HepG2 (cell line): Measurements from ENCODE around the gene KAZN. TPM values are rescaled to one million over a fixed set of nuclear protein-coding genes. Genes with fewer than 3 reads are reported as not detected.
"Not testable (repeated sequence)": the region's sequence is repeated elsewhere in the genome, so short reads cannot be mapped to it uniquely, and the experiment has no call there.

Source experiments
- ATAC-seq: fragments of 200-7000 bp; cut with Tn5 transposase; 3 replicates; pipeline ENCODE4 v1.9.1; 2020; ENCODE audit warnings: mild to moderate bottlenecking, moderate library complexity
- BruUV-seq: library from RNA; stranded (reverse); fragments of 400-500 nt; replicated peaks from 2 replicates; lab custom pipeline; 2021; lab: Mats Ljungman, UMichigan
- CTCF ChIA-PET: fragments of 300-600 bp; formaldehyde crosslinking; extraction: SDS; loops from one replicate; lab custom pipeline; 2021; ENCODE audit warnings: low total read pairs, inconsistent platforms, low intra/inter-chr PET ratio; lab: Yijun Ruan, JAX
- POLR2A ChIA-PET: fragments of 350-600 bp; sonication (Branson Sonifier 250); formaldehyde crosslinking; loops from one replicate; lab custom pipeline; 2020; ENCODE audit warnings: antibody characterized with exemption, inconsistent platforms; lab: Yijun Ruan, JAX
- DNase-seq: peaks from one replicate; pipeline ENCODE4 v3.0.0-alpha.2; 2015; ENCODE audit warnings: low spot score
- FAIRE-seq: peaks from 3 replicates; lab custom pipeline; 2011; peaks lifted over from hg19 to GRCh38; lab: Jason Lieb, UNC
- H2AFZ ChIP-seq: one replicate; pipeline ENCODE4 v1.6.1; 2011; ENCODE audit warnings: low read length, inconsistent platforms
- H3K27ac ChIP-seq: fragments of 300-600 bp; 3 replicates; pipeline ENCODE4 v1.8.0; 2011; ENCODE audit warnings: mixed run types, mild to moderate bottlenecking, mixed read lengths, low read length, inconsistent platforms; ENCODE audit not compliant: insufficient read depth; ENCODE audit errors: extremely low read length
- H3K27me3 ChIP-seq, 2 experiments: fragments of 200-600 bp in 1 of 2; 2 replicates in 1 of 2; 3 replicates in 1 of 2; pipeline versions ENCODE4 v1.6.0 to v1.8.0; 2011; ENCODE audit warnings: low read length in 2 of 2, mild to moderate bottlenecking in 2 of 2, moderate library complexity in 2 of 2, inconsistent platforms in 1 of 2; ENCODE audit not compliant: insufficient read depth in 2 of 2, control insufficient read depth in 1 of 2
- H3K36me3 ChIP-seq, 2 experiments: fragments of 200-600 bp in 1 of 2; replicated peaks in 1 of 2; 2 replicates in 1 of 2; 3 replicates in 1 of 2; pipeline versions ENCODE4 v1.5.1 to v1.8.0; 2011; ENCODE audit warnings: low read length in 2 of 2, inconsistent platforms in 1 of 2; ENCODE audit not compliant: insufficient read depth in 2 of 2, control insufficient read depth in 1 of 2
- H3K4me1 ChIP-seq: 2 replicates; pipeline ENCODE4 v1.5.1; 2012; ENCODE audit warnings: low read length, inconsistent platforms; ENCODE audit not compliant: insufficient read depth
- H3K4me2 ChIP-seq: 2 replicates; pipeline ENCODE4 v1.6.0; 2011; ENCODE audit warnings: low read depth, low read length, inconsistent platforms
- H3K4me3 ChIP-seq, 3 experiments: fragments of 200-600 bp in 1 of 3; sonication (generic), shearing (Covaris generic) in 1 of 3; replicated peaks in 1 of 3; 2 replicates each; pipeline ENCODE4 v1.5.1; 2011 to 2016; ENCODE audit warnings: low read length in 3 of 3, inconsistent platforms in 2 of 3, low read depth in 2 of 3, mild to moderate bottlenecking in 2 of 3, control low read depth in 1 of 3, mixed read lengths in 1 of 3; ENCODE audit not compliant: insufficient read depth in 1 of 3
- H3K79me2 ChIP-seq: one replicate; pipeline ENCODE4 v1.6.1; 2011; ENCODE audit warnings: low read length, inconsistent platforms; ENCODE audit not compliant: insufficient read depth
- H3K9ac ChIP-seq: 2 replicates; pipeline ENCODE4 v1.6.0; 2011; ENCODE audit warnings: mild to moderate bottlenecking, low read depth, low read length, inconsistent platforms; ENCODE audit not compliant: insufficient read depth
- H3K9me3 ChIP-seq: 2 replicates; pipeline ENCODE4 v1.5.1; 2012; ENCODE audit warnings: mild to moderate bottlenecking, low read length
- H4K20me1 ChIP-seq: 2 replicates; pipeline ENCODE4 v1.6.0; 2011; ENCODE audit warnings: inconsistent platforms, mild to moderate bottlenecking, low read length, moderate library complexity; ENCODE audit not compliant: insufficient read depth
- DNMT1 ChIP-seq: sonication (generic); formaldehyde crosslinking; IDR thresholded peaks from 2 replicates; pipeline ENCODE4 v1.5.1; 2020; ENCODE audit warnings: mild to moderate bottlenecking, missing genetic modification reagents
- ISX ChIP-seq: sonication (generic); formaldehyde crosslinking; conservative IDR thresholded peaks from 2 replicates; pipeline ENCODE4 v1.5.0; 2020; ENCODE audit warnings: missing genetic modification reagents
- MTA1 ChIP-seq: sonication (generic); formaldehyde crosslinking; IDR thresholded peaks from 2 replicates; pipeline ENCODE4 v1.4.0; 2020; ENCODE audit warnings: missing genetic modification reagents, mild to moderate bottlenecking, borderline replicate concordance
- SAP130 ChIP-seq: IDR thresholded peaks from 2 replicates; pipeline ENCODE4 v1.6.1; 2016; ENCODE audit warnings: low read depth
- ZNF124 ChIP-seq: sonication (generic); formaldehyde crosslinking; IDR thresholded peaks from 2 replicates; pipeline ENCODE4 v1.4.0; 2020; ENCODE audit warnings: missing genetic modification reagents
- ZNF557 ChIP-seq: sonication (generic); formaldehyde crosslinking; IDR thresholded peaks from 2 replicates; pipeline ENCODE4 v1.4.0; 2020; ENCODE audit warnings: missing genetic modification reagents
- ZSCAN20 ChIP-seq: sonication (generic); formaldehyde crosslinking; IDR thresholded peaks from 2 replicates; pipeline ENCODE4 v1.4.0; 2020; ENCODE audit warnings: missing genetic modification reagents, mild to moderate bottlenecking, borderline replicate concordance
- WGBS: methylation state at CpG from one replicate; pipeline ENCODE4 v1.1.6; 2017; ENCODE audit warnings: low lambda C conversion rate; 5-methylcytosine and 5-hydroxymethylcytosine counted together
- in situ Hi-C: cut with HindIII; loops from 2 replicates; pipeline ENCODE4 v1.10.0; 2017; ENCODE audit warnings: low pct_unique_long_range_greater_than_20kb; ENCODE audit not compliant: extremely low pct_ligation_motif_present
- intact Hi-C: fragments of 100-400 bp; cut with micrococcal nuclease; formaldehyde crosslinking; loops from one replicate; pipeline ENCODE4 v1.10.0; 2022; ENCODE audit not compliant: unreplicated experiment
- polyA plus RNA-seq, 8 experiments: library from polyadenylated mRNA; depleted of rRNA in 3 of 8; stranded (reverse) in 7 of 8; unstranded in 1 of 8; fragments of >200 nt; fragmentation: Illumina TruSeq in 4 of 8; extraction: Trizol in 4 of 8; gene quantifications; 2 replicates each; pipeline versions ENCODE4 v1.2.1 to v1.2.3, GENCODE V29; 2011 to 2016; ENCODE audit warnings: low read depth in 4 of 8, missing spikeins in 1 of 8, mixed read lengths in 1 of 8; ENCODE audit not compliant: insufficient read depth in 1 of 8
- total RNA-seq, 5 experiments: library from RNA; depleted of rRNA; stranded (reverse); fragments of >200 nt; fragmentation: Illumina TruSeq; extraction: Trizol; gene quantifications; 2 replicates each; pipeline ENCODE4 v1.2.3, GENCODE V29; 2016; ENCODE audit warnings: low read depth in 1 of 5
- TF ChIP-seq, protein P1 (sequence below): sonication (generic); formaldehyde crosslinking; conservative IDR thresholded peaks from 2 replicates; pipeline ENCODE4 v1.8.0; 2022; ENCODE audit warnings: missing genetic modification reagents

The KAZN gene
- total and polyA plus RNA-seq, 2 of the 13 experiments (the other 11 are each of a cell fraction or from before 2014, with no cell fraction given) = 10.4 to 13.5 TPM

DNA sequence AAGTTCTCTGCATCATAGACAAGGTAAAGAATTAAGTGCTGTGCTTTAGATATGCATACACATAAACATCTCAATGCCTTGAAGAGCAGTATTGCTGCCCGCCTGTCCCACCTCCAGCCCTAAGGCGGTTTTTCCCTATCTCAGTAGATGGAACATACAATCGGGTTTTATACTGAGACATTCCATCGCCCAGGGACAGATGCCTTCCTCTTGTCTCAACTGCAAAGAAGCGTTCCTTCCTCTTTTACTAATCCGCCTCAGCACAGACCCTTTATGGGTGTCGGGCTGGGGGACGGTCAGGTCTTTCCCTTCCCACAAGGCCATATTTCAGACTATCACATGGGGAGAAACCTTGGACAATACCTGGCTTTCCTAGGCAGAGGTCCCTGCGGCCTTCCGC lies 537.1 kb downstream of the KAZN start:
- H3K4me2 ChIP-seq, H3K9me3 ChIP-seq, in situ Hi-C loops, ATAC-seq, POLR2A ChIA-PET, H3K4me3 ChIP-seq, H4K20me1 ChIP-seq, H2AFZ ChIP-seq, intact Hi-C loops, H3K27me3 ChIP-seq, BruUV-seq, H3K79me2 ChIP-seq, H3K27ac ChIP-seq, H3K9ac ChIP-seq, H3K36me3 ChIP-seq, DNase-seq, CTCF ChIA-PET, FAIRE-seq: not testable (repeated sequence)
- H3K4me1 ChIP-seq = peaks cover 44% of the 10 kb centered on the region
- 85% methylated on average over 10 of the region's 10 CpGs for WGBS

GRCh38 chr1:15137809-15138208 lies 539.3 kb downstream of the KAZN start:
- DNase-seq (no peak), FAIRE-seq (no peak), ATAC-seq (no peak)
- H3K4me1 ChIP-seq = peaks cover 57% of the 10 kb centered on the region
- POLR2A ChIA-PET = no interaction called here
- CTCF ChIA-PET = no interaction called here
- no peaks in the 10 kb centered on the region for H3K27me3 ChIP-seq
- H3K36me3 ChIP-seq = no peaks in the 10 kb centered on the region
- H2AFZ ChIP-seq = no peak overlapping the region
- WGBS = 33% methylated on average over 3 of the region's 6 CpGs
- TF ChIP-seq ZNF557 = no peak
- no peak for TF ChIP-seq MTA1 (CRISPR knock-in tag)
- no peak for TF ChIP-seq ISX (CRISPR knock-in tag)
- no peak for TF ChIP-seq DNMT1 (CRISPR knock-in tag)
- no peak for TF ChIP-seq ZSCAN20
- TF ChIP-seq SAP130 (CRISPR knock-in tag) = no peak
- TF ChIP-seq, protein P1, sequence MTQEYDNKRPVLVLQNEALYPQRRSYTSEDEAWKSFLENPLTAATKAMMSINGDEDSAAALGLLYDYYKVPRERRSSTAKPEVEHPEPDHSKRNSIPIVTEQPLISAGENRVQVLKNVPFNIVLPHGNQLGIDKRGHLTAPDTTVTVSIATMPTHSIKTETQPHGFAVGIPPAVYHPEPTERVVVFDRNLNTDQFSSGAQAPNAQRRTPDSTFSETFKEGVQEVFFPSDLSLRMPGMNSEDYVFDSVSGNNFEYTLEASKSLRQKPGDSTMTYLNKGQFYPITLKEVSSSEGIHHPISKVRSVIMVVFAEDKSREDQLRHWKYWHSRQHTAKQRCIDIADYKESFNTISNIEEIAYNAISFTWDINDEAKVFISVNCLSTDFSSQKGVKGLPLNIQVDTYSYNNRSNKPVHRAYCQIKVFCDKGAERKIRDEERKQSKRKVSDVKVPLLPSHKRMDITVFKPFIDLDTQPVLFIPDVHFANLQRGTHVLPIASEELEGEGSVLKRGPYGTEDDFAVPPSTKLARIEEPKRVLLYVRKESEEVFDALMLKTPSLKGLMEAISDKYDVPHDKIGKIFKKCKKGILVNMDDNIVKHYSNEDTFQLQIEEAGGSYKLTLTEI (CRISPR knock-in tag) = no peak
- no peak for TF ChIP-seq ZNF124 (CRISPR knock-in tag)
- H3K4me3 ChIP-seq = no peak overlapping the region
- no TSS peak for BruUV-seq
- no peak overlapping the region for H3K9ac ChIP-seq
- in situ Hi-C loops = no loop called here
- H4K20me1 ChIP-seq = no peaks in the 10 kb centered on the region
- no peak overlapping the region for H3K27ac ChIP-seq
- H3K79me2 ChIP-seq = no peaks in the 10 kb centered on the region
- no peaks in the 10 kb centered on the region for H3K9me3 ChIP-seq
- no peak overlapping the region for H3K4me2 ChIP-seq
- intact Hi-C loops = no loop called here
